Chondrocyte (in vitro differentiated cells): ENCODE results near the gene BPIFA3. TPM values are rescaled to one million over a fixed set of nuclear protein-coding genes. Genes with fewer than 3 reads are reported as not detected.

ENCODE experiments used
- DNase-seq: peaks from one replicate; pipeline ENCODE4 v3.0.0; 2021; ENCODE audit warnings: mixed read lengths, low spot score
- H3K27ac Mint-ChIP-seq: one replicate; pipeline ENCODE4 v1.8.0; 2021; ENCODE audit warnings: mild to moderate bottlenecking, moderate library complexity, mixed read lengths; ENCODE audit not compliant: unreplicated experiment
- H3K27me3 Mint-ChIP-seq: 2 replicates; pipeline ENCODE4 v1.8.0; 2021; ENCODE audit warnings: low read depth, mixed read lengths
- H3K36me3 Mint-ChIP-seq: 2 replicates; pipeline ENCODE4 v1.8.0; 2021; ENCODE audit warnings: low read depth, mixed read lengths
- H3K4me1 Mint-ChIP-seq: 2 replicates; pipeline ENCODE4 v1.8.0; 2021; ENCODE audit warnings: low read depth, mild to moderate bottlenecking, mixed read lengths
- H3K4me3 Mint-ChIP-seq: one replicate; pipeline ENCODE4 v1.8.0; 2021; ENCODE audit warnings: mild to moderate bottlenecking, moderate library complexity, mixed read lengths; ENCODE audit not compliant: unreplicated experiment
- H3K9me3 Mint-ChIP-seq: 2 replicates; pipeline ENCODE4 v1.8.0; 2021; ENCODE audit warnings: low read depth, mixed read lengths
- total RNA-seq: library from RNA; stranded (reverse); gene quantifications from 3 replicates; pipeline ENCODE4 v1.2.1, GENCODE V29; 2021
- TF ChIP-seq, protein P1 (sequence below): fragments of 200-600 bp; sonication (generic); IDR thresholded peaks from 2 replicates; pipeline ENCODE4 v1.5.0; 2021; ENCODE audit warnings: antibody characterized with exemption, mild to moderate bottlenecking, moderate library complexity

The BPIFA3 gene
- total RNA-seq, 1 donor from 2014 or later: not detected

- no peaks in the 10 kb centered on the region for H3K9me3 Mint-ChIP-seq
- H3K27me3 Mint-ChIP-seq: peaks cover 63% of the 10 kb centered on the region
- no peak for DNase-seq
- TF ChIP-seq, protein P1, sequence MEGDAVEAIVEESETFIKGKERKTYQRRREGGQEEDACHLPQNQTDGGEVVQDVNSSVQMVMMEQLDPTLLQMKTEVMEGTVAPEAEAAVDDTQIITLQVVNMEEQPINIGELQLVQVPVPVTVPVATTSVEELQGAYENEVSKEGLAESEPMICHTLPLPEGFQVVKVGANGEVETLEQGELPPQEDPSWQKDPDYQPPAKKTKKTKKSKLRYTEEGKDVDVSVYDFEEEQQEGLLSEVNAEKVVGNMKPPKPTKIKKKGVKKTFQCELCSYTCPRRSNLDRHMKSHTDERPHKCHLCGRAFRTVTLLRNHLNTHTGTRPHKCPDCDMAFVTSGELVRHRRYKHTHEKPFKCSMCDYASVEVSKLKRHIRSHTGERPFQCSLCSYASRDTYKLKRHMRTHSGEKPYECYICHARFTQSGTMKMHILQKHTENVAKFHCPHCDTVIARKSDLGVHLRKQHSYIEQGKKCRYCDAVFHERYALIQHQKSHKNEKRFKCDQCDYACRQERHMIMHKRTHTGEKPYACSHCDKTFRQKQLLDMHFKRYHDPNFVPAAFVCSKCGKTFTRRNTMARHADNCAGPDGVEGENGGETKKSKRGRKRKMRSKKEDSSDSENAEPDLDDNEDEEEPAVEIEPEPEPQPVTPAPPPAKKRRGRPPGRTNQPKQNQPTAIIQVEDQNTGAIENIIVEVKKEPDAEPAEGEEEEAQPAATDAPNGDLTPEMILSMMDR: no peak
- no peaks in the 10 kb centered on the region for H3K4me1 Mint-ChIP-seq
- H3K27ac Mint-ChIP-seq: no peak overlapping the region
- H3K36me3 Mint-ChIP-seq: no peaks in the 10 kb centered on the region
- H3K4me3 Mint-ChIP-seq: no peak overlapping the region
Observed at GRCh38 chr20:33236351-33236750, 19.2 kb downstream of the BPIFA3 start.

DNA sequence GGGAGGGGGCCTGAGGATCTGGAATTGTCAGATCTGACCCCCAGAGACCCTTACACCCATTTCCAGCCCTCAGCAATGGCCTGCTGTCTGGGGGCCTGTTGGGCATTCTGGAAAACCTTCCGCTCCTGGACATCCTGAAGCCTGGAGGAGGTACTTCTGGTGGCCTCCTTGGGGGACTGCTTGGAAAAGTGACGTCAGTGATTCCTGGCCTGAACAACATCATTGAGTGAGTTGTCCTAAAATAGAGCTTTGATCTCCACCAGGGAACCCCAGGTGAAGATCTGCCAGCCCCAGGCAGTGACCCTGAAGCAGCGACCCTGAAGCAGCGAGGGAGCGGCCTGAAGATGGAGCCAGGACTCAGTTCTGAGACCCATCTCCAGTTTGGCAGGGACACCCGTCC lies 20.8 kb downstream of the BPIFA3 start:
- Mint-ChIP-seq H3K27me3 (peaks cover 61% of the 10 kb centered on the region), H3K4me1 (no peaks in the 10 kb centered on the region), H3K9me3 (no peaks in the 10 kb centered on the region), H3K4me3 (no peak overlapping the region), H3K36me3 (no peaks in the 10 kb centered on the region), H3K27ac (no peak overlapping the region)
- TF ChIP-seq, protein P1: no peak
- DNase-seq: no peak

- TF ChIP-seq, protein P1: no peak
- Mint-ChIP-seq H3K27ac (no peak overlapping the region), H3K36me3 (no peaks in the 10 kb centered on the region), H3K4me1 (no peaks in the 10 kb centered on the region), H3K27me3 (peaks cover 58% of the 10 kb centered on the region), H3K4me3 (no peak overlapping the region), H3K9me3 (no peaks in the 10 kb centered on the region)
- DNase-seq: no peak
Observed at GRCh38 chr20:33239418-33239817, 22.3 kb downstream of the BPIFA3 start.

- TF ChIP-seq, protein P1: no peak
- Mint-ChIP-seq H3K4me3 (no peak overlapping the region), H3K9me3 (no peaks in the 10 kb centered on the region), H3K36me3 (no peaks in the 10 kb centered on the region), H3K4me1 (no peaks in the 10 kb centered on the region), H3K27ac (no peak overlapping the region), H3K27me3 (peaks cover 61% of the 10 kb centered on the region)
- DNase-seq: no peak
Observed at GRCh38 chr20:33239979-33240736, 23.0 kb downstream of the BPIFA3 start.

- DNase-seq: no peak
- TF ChIP-seq, protein P1: no peak
Observed at GRCh38 chr20:33240923-33241322, 23.8 kb downstream of the BPIFA3 start.

More at GRCh38 chr20:33240923-33241322, 23.8 kb downstream of the BPIFA3 start:
- Mint-ChIP-seq H3K4me3 (no peak overlapping the region), H3K27ac (no peak overlapping the region), H3K4me1 (no peaks in the 10 kb centered on the region), H3K36me3 (no peaks in the 10 kb centered on the region), H3K27me3 (peaks cover 60% of the 10 kb centered on the region), H3K9me3 (no peaks in the 10 kb centered on the region)
